Measurements from ENCODE around the gene ABCA2. TPM values are rescaled to one million over a fixed set of nuclear protein-coding genes. Genes with fewer than 3 reads are reported as not detected.

ABCA2 gene
- total and polyA plus RNA-seq, 9 of the 15 experiments (the other 6 are each of a cell fraction or from before 2014, with no cell fraction given), result 0.69 to 16.3 (median 6.1) TPM; not detected in 2

- peak; percentile 80 to 90 (median 81) for DNase-seq (ENCODE audit: extremely low read depth in 1 of 4, low spot score in 3 of 4)
- in situ Hi-C loops (cut with MboI), result loop anchor here (5.0 kb wide), 2 partner anchors 88 to 263 kb away; partner anchors contain the start of gene C8G
- BruUV-seq (replicated peaks), result no TSS peak
- Histone ChIP-seq H3K4me2 (ENCODE audit: insufficient read depth, low read length) (no peak overlapping the region), H3K36me3 (ENCODE audit: control insufficient read depth, insufficient read depth, low read length) (no peaks in the 10 kb centered on the region), H3K4me3 (no peak overlapping the region), H4K20me1 (replicated peaks; ENCODE audit: control insufficient read depth, insufficient read depth, low read length) (no peaks in the 10 kb centered on the region), H3K79me2 (ENCODE audit: control insufficient read depth, insufficient read depth, low read length) (no peaks in the 10 kb centered on the region), H3K9ac (ENCODE audit: insufficient read depth in 1 of 2, low read depth in 2 of 2, low read length in 2 of 2) (0 out of 4 replicates have a peak overlapping the region, but pooled peaks of 1 of the 2 experiments have one; percentile 63), H3K9me3 (replicated peaks; ENCODE audit: control insufficient read depth, insufficient read depth, low read depth, low read length) (no peaks in the 10 kb centered on the region), H2AFZ (ENCODE audit: low read depth, low read length) (peak overlapping the region; percentile 54; the same call in 1 of the 2 replicates), H3K4me1 (replicated peaks in 1 of 2; ENCODE audit: control insufficient read depth in 2 of 2, insufficient read depth in 2 of 2, low read length in 2 of 2) (peaks cover 0 to 69% of the 10 kb centered on the region in 2 experiments; a peak in 3 of 5 replicates), H3K9me1 (ENCODE audit: control insufficient read depth, insufficient read depth, low read length) (no peaks in the 10 kb centered on the region), H3K27me3 (ENCODE audit: control insufficient read depth in 2 of 2, insufficient read depth in 2 of 2, low read length in 2 of 2) (peaks cover 0 to 13% of the 10 kb centered on the region in 2 experiments; a peak in 1 of 5 replicates), H3K27ac (ENCODE audit: extremely low read depth, low read depth, low read length) (no peak overlapping the region)
- ChIA-PET CTCF (ENCODE audit: low intra/inter-chr PET ratio) (interaction anchor here (2.2 to 3.7 kb wide), 2 partner anchors 86 to 248 kb away, joined by 10 to 47 read pairs; no protein-coding TSS in a partner anchor), POLR2A (interaction anchor here (0.6 to 1.8 kb wide), 13 partner anchors 9 to 526 kb away, joined by 3 to 8 read pairs (median 3); partner anchors contain the start of genes DPP7 and SAPCD2)
- ATAC-seq, result peak; percentile 98
- FAIRE-seq, result peak; percentile 88
- intact Hi-C loops (cut with micrococcal nuclease), result loop anchor here (1.0 to 2.0 kb wide), 4 partner anchors 31 to 192 kb away; partner anchors contain the start of gene AJM1
- 1% methylated on average over 18 of the region's 24 CpGs for WGBS (ENCODE audit: insufficient coverage, low coverage, missing lambda C conversion rate)
- peak; percentile 91 for TF ChIP-seq REST (IDR thresholded peaks at IDR 0.05; ENCODE audit: borderline replicate concordance)
- TF ChIP-seq REST (CRISPR knock-in tag; IDR thresholded peaks at IDR 0.05; ENCODE audit: low read depth), result no peak
- TF ChIP-seq ZKSCAN8 (CRISPR knock-in tag; IDR thresholded peaks at IDR 0.05), result no peak
- TF ChIP-seq, protein P1, sequence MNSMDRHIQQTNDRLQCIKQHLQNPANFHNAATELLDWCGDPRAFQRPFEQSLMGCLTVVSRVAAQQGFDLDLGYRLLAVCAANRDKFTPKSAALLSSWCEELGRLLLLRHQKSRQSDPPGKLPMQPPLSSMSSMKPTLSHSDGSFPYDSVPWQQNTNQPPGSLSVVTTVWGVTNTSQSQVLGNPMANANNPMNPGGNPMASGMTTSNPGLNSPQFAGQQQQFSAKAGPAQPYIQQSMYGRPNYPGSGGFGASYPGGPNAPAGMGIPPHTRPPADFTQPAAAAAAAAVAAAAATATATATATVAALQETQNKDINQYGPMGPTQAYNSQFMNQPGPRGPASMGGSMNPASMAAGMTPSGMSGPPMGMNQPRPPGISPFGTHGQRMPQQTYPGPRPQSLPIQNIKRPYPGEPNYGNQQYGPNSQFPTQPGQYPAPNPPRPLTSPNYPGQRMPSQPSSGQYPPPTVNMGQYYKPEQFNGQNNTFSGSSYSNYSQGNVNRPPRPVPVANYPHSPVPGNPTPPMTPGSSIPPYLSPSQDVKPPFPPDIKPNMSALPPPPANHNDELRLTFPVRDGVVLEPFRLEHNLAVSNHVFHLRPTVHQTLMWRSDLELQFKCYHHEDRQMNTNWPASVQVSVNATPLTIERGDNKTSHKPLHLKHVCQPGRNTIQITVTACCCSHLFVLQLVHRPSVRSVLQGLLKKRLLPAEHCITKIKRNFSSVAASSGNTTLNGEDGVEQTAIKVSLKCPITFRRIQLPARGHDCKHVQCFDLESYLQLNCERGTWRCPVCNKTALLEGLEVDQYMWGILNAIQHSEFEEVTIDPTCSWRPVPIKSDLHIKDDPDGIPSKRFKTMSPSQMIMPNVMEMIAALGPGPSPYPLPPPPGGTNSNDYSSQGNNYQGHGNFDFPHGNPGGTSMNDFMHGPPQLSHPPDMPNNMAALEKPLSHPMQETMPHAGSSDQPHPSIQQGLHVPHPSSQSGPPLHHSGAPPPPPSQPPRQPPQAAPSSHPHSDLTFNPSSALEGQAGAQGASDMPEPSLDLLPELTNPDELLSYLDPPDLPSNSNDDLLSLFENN (IDR thresholded peaks at IDR 0.05; ENCODE audit: low read depth in 2 of 2, low read length in 2 of 2), result peak in 1 of 2 experiments; percentile 58; a peak in 1 of 4 replicates
- TF ChIP-seq ZNF263 (CRISPR knock-in tag; IDR thresholded peaks at IDR 0.05; ENCODE audit: borderline replicate concordance), result no peak
- TF ChIP-seq MAFG (tag; conservative IDR thresholded peaks at IDR 0.05), result no peak
- TF ChIP-seq SREBF1 (IDR thresholded peaks at IDR 0.05; ENCODE audit: borderline replicate concordance, low read depth, low read length), result 0 out of 2 replicates have a peak, but pooled peaks have one; percentile 34
Measured at GRCh38 chr9:137034709-137035506, 6.9 kb upstream of the ABCA2 start.
